Activated CD4-positive, alpha-beta T cell treated with anti-CD3 and anti-CD28 coated beads, Interleukin-2, Interleukin-4, amounts not matched to agents 100 ng/mL and 50 ng/mL, durations not matched to agents 16 hours and 8 hours (primary cell): ENCODE data around the gene OLIG2.

ENCODE experiments used
- DNase-seq: peaks from one replicate; pipeline ENCODE4 v3.0.0-alpha.2; 2020; ENCODE audit warnings: low spot score

OLIG2 gene

DNA sequence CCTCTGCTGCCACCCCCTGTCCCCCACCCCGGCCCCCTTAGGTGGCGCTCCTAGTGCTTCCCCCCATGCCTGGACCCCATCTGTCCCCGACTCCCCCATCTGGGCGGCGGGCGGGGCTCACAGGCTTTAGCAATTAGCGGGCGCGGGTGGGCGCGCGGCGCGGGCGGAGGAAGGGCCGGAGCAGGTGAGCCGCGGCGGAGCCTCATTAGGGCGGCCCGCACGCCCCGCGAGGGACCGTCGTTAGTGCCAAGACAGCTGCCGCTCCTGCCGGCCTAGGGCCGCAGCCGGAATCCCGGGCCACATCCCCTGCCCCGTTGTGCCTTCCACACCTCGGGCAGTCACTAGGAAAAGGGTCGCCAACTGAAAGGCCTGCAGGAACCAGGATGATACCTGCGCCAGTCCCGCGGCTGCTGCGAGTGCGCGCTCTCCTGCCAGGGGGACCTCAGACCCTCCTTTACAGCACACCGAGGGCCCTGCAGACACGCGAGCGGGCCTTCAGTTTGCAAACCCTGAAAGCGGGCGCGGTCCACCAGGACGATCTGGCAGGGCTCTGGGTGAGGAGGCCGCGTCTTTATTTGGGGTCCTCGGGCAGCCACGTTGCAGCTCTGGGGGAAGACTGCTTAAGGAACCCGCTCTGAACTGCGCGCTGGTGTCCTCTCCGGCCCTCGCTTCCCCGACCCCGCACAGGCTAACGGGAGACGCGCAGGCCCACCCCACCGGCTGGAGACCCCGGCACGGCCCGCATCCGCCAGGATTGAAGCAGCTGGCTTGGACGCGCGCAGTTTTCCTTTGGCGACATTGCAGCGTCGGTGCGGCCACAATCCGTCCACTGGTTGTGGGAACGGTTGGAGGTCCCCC lies 7.6 kb downstream of the OLIG2 start:
- DNase-seq = no peak

DNA sequence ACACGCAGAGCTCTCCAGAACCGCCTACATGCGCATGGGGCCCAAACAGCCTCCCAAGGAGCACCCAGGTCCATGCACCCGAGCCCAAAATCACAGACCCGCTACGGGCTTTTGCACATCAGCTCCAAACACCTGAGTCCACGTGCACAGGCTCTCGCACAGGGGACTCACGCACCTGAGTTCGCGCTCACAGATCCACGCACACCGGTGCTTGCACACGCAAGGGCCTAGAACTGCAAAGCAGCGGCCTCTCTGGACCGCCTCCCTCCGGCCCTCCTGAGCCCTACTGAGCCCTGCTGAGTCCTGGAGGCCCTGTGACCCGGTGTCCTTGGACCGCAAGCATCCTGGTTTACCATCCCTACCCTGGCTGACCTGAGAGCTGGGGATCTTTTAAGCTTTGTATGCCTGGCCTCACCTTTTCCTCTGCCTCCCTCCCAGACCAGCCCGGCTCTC lies 8.3 kb downstream of the OLIG2 start:
- DNase-seq = no peak

DNA sequence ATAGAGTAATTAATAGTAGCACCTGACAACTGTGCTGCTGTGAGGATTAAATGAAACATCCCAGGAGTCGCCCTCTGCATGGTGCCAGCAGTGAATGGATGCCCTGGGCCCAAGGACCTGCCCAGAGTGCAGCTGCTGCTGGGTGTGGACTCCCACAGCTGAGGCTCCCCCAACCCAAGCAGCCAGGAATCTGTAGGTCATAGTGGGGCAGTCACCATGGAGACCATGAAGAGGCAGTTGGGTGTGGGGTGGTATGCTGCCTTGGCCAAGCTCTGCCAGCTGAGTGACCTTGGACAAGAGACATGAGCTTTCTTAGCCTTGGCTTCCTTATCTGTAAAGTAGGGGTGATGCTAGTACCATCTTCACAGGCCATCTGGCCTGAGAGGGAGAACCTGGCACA lies 9.4 kb downstream of the OLIG2 start:
- no peak for DNase-seq

DNA sequence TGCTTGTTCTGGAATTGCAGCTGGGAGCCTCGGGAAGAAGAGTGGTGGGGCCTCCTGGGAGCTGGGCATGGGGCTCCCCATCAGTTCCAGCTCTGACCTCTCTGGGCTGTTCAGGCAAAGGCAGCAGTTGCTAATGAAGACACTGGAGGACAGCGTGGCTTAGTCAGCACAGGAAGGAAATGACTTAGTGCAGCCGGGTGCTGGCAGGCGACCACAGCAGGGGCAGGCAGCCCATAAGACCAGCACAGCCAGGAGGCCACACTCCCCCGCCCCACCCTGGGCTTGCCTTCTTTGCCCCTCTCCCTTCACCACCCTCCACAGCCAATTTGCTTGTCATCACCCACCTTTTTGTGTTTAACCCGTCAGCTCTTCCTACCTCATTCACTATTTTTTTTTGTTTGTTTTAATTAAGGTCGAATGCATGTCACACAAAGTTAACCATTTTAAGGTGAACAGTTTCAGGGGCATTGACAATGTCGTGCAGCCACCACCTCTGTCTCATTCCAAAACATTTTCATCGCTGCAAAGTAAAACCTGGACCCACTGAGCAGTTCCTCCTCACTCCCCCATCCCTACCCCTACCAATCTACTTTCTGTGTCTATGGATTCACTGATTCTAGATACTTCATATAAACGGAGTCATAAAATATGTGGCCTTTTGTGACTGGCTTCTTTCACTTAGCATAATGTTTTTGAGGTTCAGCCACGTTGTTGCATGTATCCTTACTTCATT lies 10.9 kb downstream of the OLIG2 start:
- peak; percentile 50 for DNase-seq

DNA sequence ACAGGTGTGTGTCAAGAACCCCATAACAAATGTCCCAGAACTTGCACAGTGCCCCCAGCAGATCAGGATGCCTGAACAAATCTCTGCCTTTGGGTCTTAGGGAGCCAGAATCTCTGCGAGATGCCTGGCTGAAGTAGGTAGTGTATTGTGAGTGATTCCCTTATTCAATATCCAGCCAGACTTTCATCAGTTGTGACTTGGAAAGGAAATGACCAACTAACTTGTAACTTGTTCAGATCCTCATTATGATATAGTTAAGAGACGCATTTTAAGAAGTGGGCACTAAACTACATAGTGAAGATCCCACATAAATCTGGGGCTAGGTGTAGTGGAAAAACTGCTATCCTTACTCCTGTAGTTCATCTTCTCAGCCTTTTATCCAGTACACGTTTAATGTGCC lies 11.8 kb downstream of the OLIG2 start:
- no peak for DNase-seq

DNA sequence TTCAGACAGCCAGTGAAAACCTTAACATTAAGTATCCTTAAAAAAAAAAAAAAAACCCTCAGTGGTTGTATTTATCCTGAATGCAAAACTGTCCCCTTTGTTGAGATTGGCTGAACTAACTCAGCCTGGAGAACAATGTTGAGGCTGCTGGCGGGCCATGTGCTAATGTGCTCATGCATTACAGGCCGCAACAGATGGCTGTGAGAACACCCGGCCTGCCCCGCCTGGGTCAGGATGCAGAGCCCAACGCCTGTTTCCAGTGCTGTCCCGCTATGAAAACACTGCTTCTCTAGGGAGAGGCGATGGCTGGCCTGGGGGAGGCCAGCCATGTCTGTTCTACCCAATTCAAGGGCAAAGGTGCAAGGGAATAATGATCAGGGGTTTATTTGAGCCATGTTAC lies 13.8 kb downstream of the OLIG2 start:
- no peak for DNase-seq

DNA sequence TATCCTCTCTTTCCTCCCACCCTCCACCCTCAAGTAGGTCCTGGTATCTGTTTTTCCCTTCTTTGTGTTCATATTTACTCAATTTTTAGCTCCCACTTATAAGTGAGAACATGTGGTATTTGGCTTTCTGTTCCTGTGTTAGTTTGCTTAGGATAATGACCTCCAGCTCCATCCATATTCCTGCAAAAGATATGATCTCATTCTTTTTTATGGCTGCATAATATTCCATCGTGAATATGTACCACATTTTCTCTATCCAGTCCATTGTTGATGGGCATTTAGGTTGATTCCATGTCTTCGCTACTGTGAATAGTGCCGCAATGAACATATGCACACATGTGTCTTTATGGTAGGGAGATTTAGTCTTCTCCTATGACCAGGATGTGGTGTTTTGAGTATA lies 14.5 kb downstream of the OLIG2 start:
- DNase-seq = no peak

DNA sequence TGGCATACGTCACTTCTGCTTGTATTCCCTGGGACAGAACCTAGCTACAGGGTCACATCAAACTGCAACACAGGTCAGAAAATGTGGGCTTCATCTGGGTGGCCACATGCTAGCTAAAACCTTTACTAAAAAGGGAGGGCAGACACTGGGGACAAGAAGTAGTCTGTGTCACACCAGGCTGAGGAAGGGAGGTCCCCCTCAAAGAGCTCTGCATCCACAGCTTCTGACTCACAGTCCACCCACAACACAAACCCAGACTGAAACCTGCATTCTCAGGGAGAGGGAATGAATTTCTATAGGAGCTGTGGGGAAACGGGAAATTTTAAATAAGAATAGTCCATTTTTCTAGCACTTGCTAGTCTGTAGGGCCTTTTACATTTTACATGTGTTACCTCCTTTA lies 16.2 kb downstream of the OLIG2 start:
- no peak for DNase-seq

DNA sequence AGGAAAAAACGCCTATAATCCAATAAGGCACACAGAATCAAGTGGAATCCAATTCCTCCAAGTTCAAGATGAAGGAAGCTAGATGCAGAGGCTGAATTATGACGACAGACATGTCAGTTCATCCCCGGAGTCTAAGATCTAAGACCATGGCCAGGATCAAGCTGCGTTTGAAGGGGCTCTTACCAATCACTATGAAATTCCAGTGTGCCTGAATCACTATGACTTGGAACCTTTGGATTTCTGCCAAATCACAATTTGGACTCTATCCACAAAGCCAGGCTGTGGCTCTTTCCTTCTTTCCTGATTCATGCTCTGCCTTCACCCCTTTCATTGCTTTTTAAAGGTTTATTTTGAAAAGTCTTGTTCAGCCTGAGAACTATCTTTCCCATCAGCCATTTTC lies 17.1 kb downstream of the OLIG2 start:
- no peak for DNase-seq

DNA sequence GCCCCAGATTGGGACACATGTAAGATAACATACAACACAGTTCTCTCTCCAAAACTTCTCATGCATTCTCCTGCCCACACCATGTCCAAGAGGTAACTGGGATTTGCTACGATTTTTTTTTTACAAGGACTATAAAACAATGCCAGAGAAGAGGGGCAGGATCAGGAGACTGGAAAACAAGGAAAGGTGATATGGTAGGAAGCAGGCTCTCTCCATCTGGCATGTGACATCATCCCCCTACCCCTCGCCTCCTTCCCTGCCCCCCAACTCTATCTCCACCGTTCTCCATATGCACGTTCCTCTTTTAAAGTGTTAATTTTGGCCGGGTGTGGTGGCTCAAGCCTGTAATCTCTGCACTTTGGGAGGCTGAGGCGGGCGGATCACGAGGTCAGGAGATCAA lies 20.7 kb downstream of the OLIG2 start:
- no peak for DNase-seq

DNA sequence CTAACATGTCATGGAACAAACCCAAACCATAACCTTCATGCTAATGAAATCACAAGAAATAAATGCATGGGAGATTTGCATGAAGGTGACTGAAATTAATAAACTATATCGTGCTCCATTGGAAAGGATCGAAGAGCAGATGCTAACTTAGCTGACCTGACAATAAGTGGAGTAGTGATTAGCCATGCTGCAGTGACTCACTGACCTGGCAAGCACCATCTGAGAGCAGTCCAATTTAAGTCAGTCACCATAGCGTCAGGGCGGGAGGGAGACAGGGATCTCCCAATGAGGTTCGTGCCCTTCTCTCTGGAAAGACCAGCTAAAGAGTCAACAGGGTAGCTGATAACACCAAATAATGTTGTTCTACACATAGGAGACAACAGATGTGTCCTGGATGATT lies 21.5 kb downstream of the OLIG2 start:
- no peak for DNase-seq

DNA sequence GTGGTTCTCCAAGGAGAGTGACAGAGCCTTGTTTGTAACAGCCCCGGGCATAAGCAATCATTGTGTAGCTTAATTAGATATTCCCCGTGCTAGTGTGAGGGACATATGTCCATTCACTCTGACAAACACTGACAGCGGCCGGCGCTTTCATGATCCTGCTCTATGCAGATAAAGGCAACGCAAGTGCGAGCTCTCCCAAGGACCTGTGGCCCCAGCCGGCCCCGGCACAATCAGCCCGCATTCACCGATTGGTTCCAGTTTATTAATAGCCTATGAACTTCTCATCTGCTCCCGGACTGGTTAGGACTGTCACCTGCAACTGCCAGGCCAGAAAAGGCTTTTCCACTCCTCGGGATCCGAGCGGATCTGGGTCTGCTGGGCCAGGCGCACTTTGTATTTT lies 26.2 kb downstream of the OLIG2 start:
- DNase-seq = no peak

DNA sequence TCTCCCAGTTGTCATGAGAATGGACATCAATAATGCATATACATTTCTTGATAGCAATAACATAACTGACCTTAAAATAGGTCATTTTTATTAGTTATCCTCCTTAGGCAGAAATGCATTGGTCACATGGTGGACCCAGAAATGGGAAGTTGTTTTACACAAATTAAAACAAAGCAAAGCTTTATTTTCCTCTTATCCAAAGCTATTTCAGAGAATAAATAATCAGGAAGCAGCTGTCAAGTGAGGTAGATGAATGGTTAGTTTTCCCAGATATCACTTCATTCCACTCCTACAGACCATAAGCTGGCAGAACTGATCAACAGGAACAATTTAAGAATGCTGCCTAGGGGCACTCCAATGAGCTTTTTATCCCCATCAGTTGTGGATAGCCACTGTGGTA lies 28.2 kb downstream of the OLIG2 start:
- no peak for DNase-seq

DNA sequence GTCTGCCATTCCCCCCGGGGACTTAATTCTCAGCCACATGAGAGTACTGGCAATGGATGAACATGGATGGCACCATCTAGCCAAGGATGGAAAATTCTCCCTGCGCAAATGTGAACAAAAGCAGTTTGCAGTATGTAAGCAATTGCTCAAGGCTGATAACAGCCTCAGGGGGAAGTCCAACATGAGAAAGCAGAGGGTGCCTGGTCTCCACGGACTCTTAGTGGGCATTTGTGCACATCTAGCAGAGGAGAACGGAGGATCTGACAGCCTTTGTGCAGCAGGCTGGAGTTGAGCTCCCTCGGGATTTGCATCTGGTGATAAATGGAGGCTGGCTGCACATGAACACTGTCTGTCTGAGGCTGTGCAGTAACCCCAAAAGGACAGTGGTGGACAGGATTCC lies 30.3 kb downstream of the OLIG2 start:
- DNase-seq = no peak

DNA sequence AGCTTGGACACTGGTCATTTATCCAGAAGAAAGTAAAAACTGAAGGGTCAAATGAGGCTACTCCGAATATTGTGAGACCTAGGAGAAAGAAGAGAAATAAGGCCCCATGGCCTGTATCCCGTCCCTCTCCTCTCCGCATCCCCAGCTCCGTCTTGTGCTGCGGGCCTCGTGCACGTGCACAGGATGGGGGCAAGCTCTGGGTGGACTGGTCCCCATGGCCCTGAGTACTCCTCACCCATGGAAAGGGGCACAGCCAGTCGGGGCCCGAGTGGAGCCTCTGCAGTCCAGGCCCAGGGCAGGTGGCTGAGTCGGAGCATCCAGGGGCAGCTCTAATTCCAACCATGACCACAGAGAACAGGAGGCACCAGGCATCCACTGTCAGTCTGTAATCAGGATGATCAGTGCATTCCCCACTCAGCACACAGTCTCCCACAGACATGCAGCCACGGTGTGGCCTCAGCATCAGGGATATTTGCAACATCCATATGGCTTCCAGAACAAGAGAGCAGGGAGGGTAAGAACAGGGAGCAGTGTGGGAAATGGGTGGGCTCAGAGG lies 31.7 kb downstream of the OLIG2 start:
- DNase-seq = no peak

DNA sequence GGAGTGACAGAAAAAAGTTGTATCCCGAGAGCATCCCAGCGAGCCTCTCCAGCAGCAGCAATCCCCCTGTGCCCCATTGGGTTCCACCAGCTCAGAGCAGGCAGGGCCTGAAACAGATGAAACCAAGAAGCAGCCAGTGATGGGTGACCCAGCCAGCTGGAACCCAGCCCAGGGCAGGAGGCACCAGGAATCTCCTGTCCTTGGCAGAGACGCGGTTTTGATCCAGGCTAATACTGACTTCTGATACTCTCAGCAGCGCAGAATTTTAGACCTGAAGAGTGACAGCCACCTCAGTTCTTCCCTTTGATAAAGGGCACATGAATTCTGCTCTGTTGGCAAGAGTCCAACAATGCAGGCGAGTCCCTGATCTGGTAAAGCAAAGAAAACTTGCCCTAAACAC lies 32.8 kb downstream of the OLIG2 start:
- no peak for DNase-seq

DNA sequence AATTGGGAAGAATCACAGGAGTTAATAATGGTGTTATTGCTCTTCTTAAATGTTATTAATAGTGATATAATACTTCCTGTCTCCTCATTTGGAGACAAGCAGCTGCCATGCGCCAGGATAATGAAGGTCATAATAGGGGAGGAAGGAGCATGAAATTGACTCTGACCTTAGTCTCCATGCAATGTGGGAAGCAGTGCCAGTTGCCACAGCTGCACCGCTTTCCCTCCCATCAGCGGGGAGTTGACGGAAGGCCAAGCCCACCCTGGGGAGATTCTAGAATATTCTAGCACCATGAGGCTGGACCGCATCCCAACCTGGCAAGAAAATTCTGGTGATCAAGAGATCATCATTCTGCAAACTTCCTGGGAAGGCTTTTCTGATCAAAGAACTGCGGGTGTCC lies 33.2 kb downstream of the OLIG2 start:
- no peak for DNase-seq

DNA sequence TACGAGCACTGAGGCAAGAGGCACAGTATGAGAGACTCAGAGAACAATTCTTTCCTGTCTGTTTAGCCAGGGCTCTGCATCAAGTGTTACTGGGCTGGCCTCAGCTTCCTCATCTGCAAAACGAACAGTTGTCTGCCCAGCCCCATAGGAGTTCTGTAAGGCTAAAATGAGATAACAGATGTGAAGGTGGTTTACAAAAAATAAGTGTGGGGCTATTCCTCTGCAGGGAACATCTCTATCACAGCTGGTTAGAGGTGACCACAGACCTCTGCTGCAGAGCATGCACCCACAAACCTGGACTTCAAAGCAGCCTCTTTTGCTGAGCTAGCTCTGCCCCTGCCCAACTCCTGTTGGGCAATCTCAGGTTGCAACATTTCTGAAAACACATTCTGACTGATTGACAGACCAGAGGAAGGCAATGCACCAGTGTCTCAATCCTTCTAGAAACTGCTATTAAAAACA lies 33.7 kb downstream of the OLIG2 start:
- DNase-seq = peak; percentile 40

DNA sequence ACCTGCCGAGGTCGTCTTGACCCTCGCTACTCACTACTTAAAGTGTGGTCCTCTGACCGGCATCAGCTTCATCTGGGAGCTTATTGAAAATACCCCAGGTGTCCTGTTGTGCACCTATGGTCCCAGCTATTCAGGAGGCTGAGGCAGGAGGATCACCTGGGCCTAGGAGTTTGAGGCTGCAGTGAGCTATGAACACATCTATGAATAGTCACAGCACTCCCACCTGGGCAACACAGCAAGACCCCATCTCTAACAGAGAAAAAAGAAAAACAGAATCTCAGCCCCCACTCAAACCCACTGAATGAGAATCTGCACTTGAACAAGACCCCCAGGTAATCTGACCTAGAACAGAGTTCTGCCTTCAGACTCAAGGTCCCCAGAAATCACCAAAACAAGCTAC lies 35.5 kb downstream of the OLIG2 start:
- DNase-seq = no peak

DNA sequence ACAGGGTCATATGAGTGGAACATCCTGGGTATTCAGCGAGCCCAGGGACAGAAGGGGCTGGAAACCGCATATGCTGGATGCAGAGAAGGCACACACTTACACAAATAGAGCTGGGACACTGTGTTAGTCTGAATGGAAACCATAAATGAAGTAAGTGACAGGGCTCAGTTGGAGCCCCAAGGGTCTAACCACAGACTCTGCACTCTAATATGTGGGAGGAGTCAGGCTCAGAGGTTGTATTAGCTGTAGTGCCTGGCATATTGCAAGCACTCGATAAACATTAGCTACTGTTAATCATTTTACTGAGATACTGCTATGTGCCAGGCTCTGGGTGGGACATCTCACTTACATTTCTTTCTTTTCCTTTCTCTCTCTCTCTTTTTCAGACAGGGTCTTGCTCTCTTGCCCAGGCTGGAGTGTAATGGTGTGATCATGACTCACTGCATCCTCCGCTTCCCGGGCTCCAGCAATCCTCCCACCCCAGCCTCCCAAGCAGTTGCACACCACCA lies 37.7 kb downstream of the OLIG2 start:
- no peak for DNase-seq

DNA sequence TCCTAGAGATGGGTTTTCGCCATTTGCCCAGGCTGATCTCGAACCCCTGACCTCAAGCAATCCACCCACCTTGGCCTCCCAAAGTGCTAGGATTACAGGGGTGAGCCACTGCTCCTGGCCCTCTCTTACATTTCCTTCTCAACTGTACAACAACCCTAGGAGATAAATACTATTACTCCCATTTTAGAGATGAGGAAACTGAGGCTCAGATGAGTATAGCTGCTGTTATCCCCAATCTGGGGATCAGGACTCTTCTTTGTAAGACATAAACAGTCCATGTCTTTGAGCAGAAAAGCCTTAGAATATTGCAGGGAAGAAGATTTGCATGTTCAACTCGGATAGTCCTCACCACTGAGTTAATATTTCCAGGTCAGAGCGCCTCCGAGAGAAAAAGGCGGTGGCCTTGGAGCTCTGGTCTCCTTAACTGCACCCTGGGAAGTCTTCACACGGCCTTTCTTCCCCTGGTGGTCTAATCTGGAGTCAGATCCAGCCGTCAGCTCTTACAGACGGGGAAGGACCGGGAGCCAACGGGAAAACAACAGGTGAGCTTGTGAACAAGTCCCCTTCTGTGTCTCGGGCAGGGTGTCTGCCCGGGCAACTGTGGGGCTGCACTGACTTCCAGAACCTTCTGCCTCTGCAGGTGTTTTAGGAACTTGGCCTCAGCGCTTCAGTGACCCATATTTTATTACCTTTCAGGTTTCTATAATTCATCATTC lies 38.3 kb downstream of the OLIG2 start:
- DNase-seq = no peak
